Keratinocyte (primary cell): Measurements from ENCODE around the gene EPM2AIP1. TPM values are rescaled to one million over a fixed set of nuclear protein-coding genes. Genes with fewer than 3 reads are reported as not detected.

Experiments
- DNase-seq: peaks from one replicate; pipeline ENCODE4 v3.0.0-alpha.2; 2011; ENCODE audit warnings: low read depth, missing footprints, low spot score
- FAIRE-seq: peaks from 2 replicates; lab custom pipeline; 2011; peaks lifted over from hg19 to GRCh38; lab: Jason Lieb, UNC
- H2AFZ ChIP-seq: 2 replicates; pipeline ENCODE4 v1.6.0; 2012; ENCODE audit warnings: low read length, control low read depth, inconsistent platforms; ENCODE audit not compliant: control insufficient read depth
- H3K27ac ChIP-seq: 2 replicates; pipeline ENCODE4 v1.5.1; 2011; ENCODE audit warnings: low read length; ENCODE audit not compliant: control insufficient read depth, insufficient read depth
- H3K27me3 ChIP-seq: 3 replicates; pipeline ENCODE4 v1.6.0; 2011; ENCODE audit warnings: low read length; ENCODE audit not compliant: control insufficient read depth, insufficient read depth; ENCODE audit errors: extremely low read depth
- H3K36me3 ChIP-seq, 2 experiments: 2 replicates in 1 of 2; 3 replicates in 1 of 2; pipeline ENCODE4 v1.5.1; 2011; ENCODE audit warnings: low read length in 2 of 2, mild to moderate bottlenecking in 1 of 2; ENCODE audit not compliant: control insufficient read depth in 2 of 2, insufficient read depth in 2 of 2; ENCODE audit errors: extremely low read depth in 1 of 2
- H3K4me1 ChIP-seq: 3 replicates; pipeline ENCODE4 v1.5.1; 2011; ENCODE audit warnings: low read length; ENCODE audit not compliant: control insufficient read depth, insufficient read depth; ENCODE audit errors: extremely low read depth
- H3K4me2 ChIP-seq: 3 replicates; pipeline ENCODE4 v1.6.0; 2011; ENCODE audit warnings: low read depth, low read length; ENCODE audit not compliant: control insufficient read depth, insufficient read depth; ENCODE audit errors: extremely low read depth
- H3K4me3 ChIP-seq, 3 experiments: fragments of 200-600 bp in 1 of 3; sonication (generic) in 1 of 3; 2 replicates in 2 of 3; 3 replicates in 1 of 3; pipeline ENCODE4 v1.5.1; 2011 to 2016; ENCODE audit warnings: low read length in 3 of 3, mild to moderate bottlenecking in 3 of 3, control low read depth in 2 of 3, inconsistent platforms in 1 of 3, low read depth in 1 of 3, mixed read lengths in 1 of 3, mixed run types in 1 of 3, moderate library complexity in 1 of 3; ENCODE audit not compliant: control insufficient read depth in 2 of 3, insufficient read depth in 2 of 3; ENCODE audit errors: extremely low read depth in 1 of 3
- H3K79me2 ChIP-seq: 2 replicates; pipeline ENCODE4 v1.6.0; 2012; ENCODE audit warnings: low read length; ENCODE audit not compliant: control insufficient read depth, insufficient read depth
- H3K9ac ChIP-seq: 3 replicates; pipeline ENCODE4 v1.6.0; 2011; ENCODE audit warnings: low read length; ENCODE audit not compliant: control insufficient read depth, insufficient read depth; ENCODE audit errors: extremely low read depth
- H3K9me1 ChIP-seq: 3 replicates; pipeline ENCODE4 v1.6.0; 2011; ENCODE audit warnings: low read length; ENCODE audit not compliant: control insufficient read depth, insufficient read depth; ENCODE audit errors: extremely low read depth
- H3K9me3 ChIP-seq: 2 replicates; pipeline ENCODE4 v1.5.1; 2012; ENCODE audit warnings: low read depth, low read length; ENCODE audit not compliant: control insufficient read depth
- H4K20me1 ChIP-seq: 3 replicates; pipeline ENCODE4 v1.6.0; 2011; ENCODE audit warnings: low read length; ENCODE audit not compliant: control insufficient read depth, insufficient read depth; ENCODE audit errors: extremely low read depth
- EZH2 ChIP-seq: IDR thresholded peaks from one replicate; pipeline ENCODE4 v1.6.1; 2012; ENCODE audit warnings: inconsistent platforms, mild to moderate bottlenecking, low read length, moderate library complexity
- dilution Hi-C: fragments of 300-500 bp; cut with MboI; formaldehyde crosslinking; loops from one replicate; pipeline ENCODE4 v1.7.0; 2020; ENCODE audit warnings: low sequenced_read_pairs; ENCODE audit not compliant: extremely low pct_ligation_motif_present
- polyA plus RNA-seq, 5 experiments: library from polyadenylated mRNA; depleted of rRNA in 3 of 5; stranded (reverse) in 3 of 5; stranded (forward) in 1 of 5; unstranded in 1 of 5; fragments of >200 nt; gene quantifications; 1 replicate in 1 of 5; 2 replicates in 3 of 5; 3 replicates in 1 of 5; pipeline versions ENCODE4 v1.2.1 to v1.2.3, GENCODE V29; 2011 to 2012; ENCODE audit warnings: missing spikeins in 2 of 5, low read depth in 1 of 5, low replicate concordance in 1 of 5
- TF ChIP-seq, protein P1 (sequence below), 3 experiments: IDR thresholded peaks in 1 of 3; conservative IDR thresholded peaks in 1 of 3; optimal IDR thresholded peaks in 1 of 3; 2 replicates in 2 of 3; 3 replicates in 1 of 3; pipeline versions ENCODE3 to v1.5.1; 2011; ENCODE audit warnings: low read length in 3 of 3, mild to moderate bottlenecking in 3 of 3, moderate library complexity in 2 of 3, control low read depth in 1 of 3, inconsistent platforms in 1 of 3; ENCODE audit not compliant: insufficient read depth in 2 of 3; ENCODE audit errors: extremely low read depth in 1 of 3

EPM2AIP1 gene
- polyA plus RNA-seq, 1 donor (not counting 4 experiments of a cell fraction or from before 2014, with no cell fraction given), result 5.5 TPM

DNA sequence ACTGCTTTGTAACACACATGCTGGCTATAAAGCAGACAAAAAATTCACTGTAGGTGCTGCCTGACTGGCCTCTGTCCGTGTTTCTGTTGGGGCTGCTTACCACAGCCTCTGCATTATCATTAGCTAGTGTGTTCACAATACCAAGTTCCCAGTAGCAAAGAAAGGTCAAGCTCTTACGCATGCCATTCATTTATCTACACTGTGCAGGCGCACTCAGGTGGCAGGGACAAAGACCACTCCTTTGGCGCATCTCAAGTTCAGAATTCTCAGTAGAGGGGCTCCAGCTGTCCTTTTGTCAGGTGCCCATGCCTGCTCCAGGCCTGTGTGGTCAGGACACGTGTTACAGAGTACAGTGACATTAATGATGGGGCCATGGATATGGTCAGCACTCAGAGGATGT is 22.7 kb upstream of the EPM2AIP1 start:
- H3K4me2 ChIP-seq, result no peak overlapping the region
- no peaks in the 10 kb centered on the region for H3K9me1 ChIP-seq
- H3K27me3 ChIP-seq, result no peaks in the 10 kb centered on the region
- no peak overlapping the region for H3K27ac ChIP-seq
- H3K4me1 ChIP-seq, result no peaks in the 10 kb centered on the region
- no peak overlapping the region for H2AFZ ChIP-seq
- H3K4me3 ChIP-seq, result no peak overlapping the region
- TF ChIP-seq, protein P1, sequence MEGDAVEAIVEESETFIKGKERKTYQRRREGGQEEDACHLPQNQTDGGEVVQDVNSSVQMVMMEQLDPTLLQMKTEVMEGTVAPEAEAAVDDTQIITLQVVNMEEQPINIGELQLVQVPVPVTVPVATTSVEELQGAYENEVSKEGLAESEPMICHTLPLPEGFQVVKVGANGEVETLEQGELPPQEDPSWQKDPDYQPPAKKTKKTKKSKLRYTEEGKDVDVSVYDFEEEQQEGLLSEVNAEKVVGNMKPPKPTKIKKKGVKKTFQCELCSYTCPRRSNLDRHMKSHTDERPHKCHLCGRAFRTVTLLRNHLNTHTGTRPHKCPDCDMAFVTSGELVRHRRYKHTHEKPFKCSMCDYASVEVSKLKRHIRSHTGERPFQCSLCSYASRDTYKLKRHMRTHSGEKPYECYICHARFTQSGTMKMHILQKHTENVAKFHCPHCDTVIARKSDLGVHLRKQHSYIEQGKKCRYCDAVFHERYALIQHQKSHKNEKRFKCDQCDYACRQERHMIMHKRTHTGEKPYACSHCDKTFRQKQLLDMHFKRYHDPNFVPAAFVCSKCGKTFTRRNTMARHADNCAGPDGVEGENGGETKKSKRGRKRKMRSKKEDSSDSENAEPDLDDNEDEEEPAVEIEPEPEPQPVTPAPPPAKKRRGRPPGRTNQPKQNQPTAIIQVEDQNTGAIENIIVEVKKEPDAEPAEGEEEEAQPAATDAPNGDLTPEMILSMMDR (optimal IDR thresholded peaks at IDR 0.05 in 1 of 3, IDR thresholded peaks at IDR 0.05 in 1 of 3, conservative IDR thresholded peaks at IDR 0.05 in 1 of 3; ENCODE audit: extremely low read depth in 1 of 3, insufficient read depth in 2 of 3, low read length in 3 of 3), result no peak
- TF ChIP-seq EZH2, result no peak
- no peak overlapping the region for H3K9ac ChIP-seq
- no peaks in the 10 kb centered on the region for H4K20me1 ChIP-seq
- FAIRE-seq (no peak), DNase-seq (no peak)
- no peaks in the 10 kb centered on the region for H3K9me3 ChIP-seq
- H3K36me3 ChIP-seq, result peaks cover 16 to 17% of the 10 kb centered on the region in 2 experiments
- dilution Hi-C loops, result no loop called here
- no peaks in the 10 kb centered on the region for H3K79me2 ChIP-seq

- Histone ChIP-seq H3K9me1 (no peaks in the 10 kb centered on the region), H3K4me1 (no peaks in the 10 kb centered on the region), H3K9ac (no peak overlapping the region), H3K36me3 (peaks cover 8 to 16% of the 10 kb centered on the region in 2 experiments), H3K4me3 (no peak overlapping the region), H3K27me3 (no peaks in the 10 kb centered on the region), H4K20me1 (no peaks in the 10 kb centered on the region), H3K79me2 (no peaks in the 10 kb centered on the region), H3K27ac (no peak overlapping the region), H3K4me2 (no peak overlapping the region), H2AFZ (no peak overlapping the region), H3K9me3 (no peaks in the 10 kb centered on the region)
- dilution Hi-C loops, result no loop called here
- no peak for TF ChIP-seq EZH2
- TF ChIP-seq, protein P1 (optimal IDR thresholded peaks at IDR 0.05 in 1 of 3, IDR thresholded peaks at IDR 0.05 in 1 of 3, conservative IDR thresholded peaks at IDR 0.05 in 1 of 3; ENCODE audit: extremely low read depth in 1 of 3, insufficient read depth in 2 of 3, low read length in 3 of 3), result no peak
- FAIRE-seq (no peak), DNase-seq (no peak)
Observed at GRCh38 chr3:37014620-37015019, 21.7 kb upstream of the EPM2AIP1 start.
